HepG2 (cell line): ENCODE measurements around the gene ABCA3. TPM values are rescaled to one million over a fixed set of nuclear protein-coding genes. Genes with fewer than 3 reads are reported as not detected.

ENCODE experiments used
- BCLAF1 ChIP-seq: fragments of 450-650 bp; IDR thresholded peaks from 2 replicates; pipeline ENCODE4 v1.6.1; 2017; ENCODE audit warnings: mild to moderate bottlenecking
- DNMT1 ChIP-seq: sonication (generic); formaldehyde crosslinking; IDR thresholded peaks from 2 replicates; pipeline ENCODE4 v1.5.1; 2020; ENCODE audit warnings: mild to moderate bottlenecking, missing genetic modification reagents
- GATAD2A ChIP-seq: IDR thresholded peaks from 2 replicates; pipeline ENCODE4 v1.6.1; 2016
- MAZ ChIP-seq, 2 experiments: sonication (generic) in 1 of 2; formaldehyde crosslinking in 1 of 2; IDR thresholded peaks; 2 replicates each; pipeline versions ENCODE4 v1.5.0 to v1.6.1; 2012 to 2020; ENCODE audit warnings: low read depth in 2 of 2, mild to moderate bottlenecking in 2 of 2, borderline replicate concordance in 1 of 2, improper control_type of control experiment in 1 of 2, low read length in 1 of 2, missing genetic modification reagents in 1 of 2, moderate library complexity in 1 of 2
- NFIB ChIP-seq: sonication (generic); formaldehyde crosslinking; IDR thresholded peaks from 2 replicates; pipeline ENCODE4 v1.9.0; 2021; ENCODE audit warnings: missing genetic modification reagents, mild to moderate bottlenecking, borderline replicate concordance
- PAXIP1 ChIP-seq: sonication (generic); formaldehyde crosslinking; conservative IDR thresholded peaks from 2 replicates; pipeline ENCODE4 v1.4.0; 2020; ENCODE audit warnings: mild to moderate bottlenecking, missing genetic modification reagents, moderate library complexity
- REXO4 ChIP-seq: sonication (generic); formaldehyde crosslinking; IDR thresholded peaks from 2 replicates; pipeline ENCODE4 v1.8.0; 2022; ENCODE audit warnings: missing genetic modification reagents, mild to moderate bottlenecking, borderline replicate concordance
- RFX3 ChIP-seq: IDR thresholded peaks from 2 replicates; pipeline ENCODE4 v1.6.1; 2016; ENCODE audit warnings: missing biosample characterization, missing genetic modification reagents
- TERF1 ChIP-seq: sonication (generic); formaldehyde crosslinking; IDR thresholded peaks from 2 replicates; pipeline ENCODE4 v1.8.0; 2022; ENCODE audit warnings: mild to moderate bottlenecking, missing genetic modification reagents, moderate library complexity
- ZBTB49 ChIP-seq: sonication (generic); formaldehyde crosslinking; IDR thresholded peaks from 2 replicates; pipeline ENCODE4 v1.4.0; 2020; ENCODE audit warnings: missing genetic modification reagents, borderline replicate concordance
- ZFP36L1 ChIP-seq: sonication (generic); formaldehyde crosslinking; IDR thresholded peaks from 2 replicates; pipeline ENCODE4 v1.8.0; 2022; ENCODE audit warnings: mild to moderate bottlenecking, missing genetic modification reagents, moderate library complexity
- ZNF251 ChIP-seq: sonication (generic); formaldehyde crosslinking; IDR thresholded peaks from 2 replicates; pipeline ENCODE4 v1.9.0; 2021; ENCODE audit warnings: mild to moderate bottlenecking, missing genetic modification reagents
- ZNF547 ChIP-seq: sonication (generic); formaldehyde crosslinking; IDR thresholded peaks from 2 replicates; pipeline ENCODE4 v1.5.1; 2020; ENCODE audit warnings: mild to moderate bottlenecking, missing genetic modification reagents
- ZNF639 ChIP-seq: conservative IDR thresholded peaks from 2 replicates; pipeline ENCODE4 v1.6.1; 2018; ENCODE audit warnings: missing genetic modification reagents
- ZNF878 ChIP-seq: sonication (generic); formaldehyde crosslinking; IDR thresholded peaks from 2 replicates; pipeline ENCODE4 v1.8.1; 2023; ENCODE audit warnings: mild to moderate bottlenecking, missing genetic modification reagents, moderate library complexity
- ZSCAN21 ChIP-seq: sonication (generic); formaldehyde crosslinking; IDR thresholded peaks from 2 replicates; pipeline ENCODE4 v1.8.0; 2022; ENCODE audit warnings: mild to moderate bottlenecking, missing genetic modification reagents, moderate library complexity, borderline replicate concordance
- polyA plus RNA-seq, 8 experiments: library from polyadenylated mRNA; depleted of rRNA in 3 of 8; stranded (reverse) in 7 of 8; unstranded in 1 of 8; fragments of >200 nt; fragmentation: Illumina TruSeq in 4 of 8; extraction: Trizol in 4 of 8; gene quantifications; 2 replicates each; pipeline versions ENCODE4 v1.2.1 to v1.2.3, GENCODE V29; 2011 to 2016; ENCODE audit warnings: low read depth in 4 of 8, missing spikeins in 1 of 8, mixed read lengths in 1 of 8; ENCODE audit not compliant: insufficient read depth in 1 of 8
- total RNA-seq, 5 experiments: library from RNA; depleted of rRNA; stranded (reverse); fragments of >200 nt; fragmentation: Illumina TruSeq; extraction: Trizol; gene quantifications; 2 replicates each; pipeline ENCODE4 v1.2.3, GENCODE V29; 2016; ENCODE audit warnings: low read depth in 1 of 5

ABCA3 gene
- total and polyA plus RNA-seq, 2 of the 13 experiments (the other 11 are each of a cell fraction or from before 2014, with no cell fraction given) = 0.60 to 1.5 TPM

GRCh38 chr16:2251296-2252111 lies 89.0 kb downstream of the ABCA3 start, which contains the start of gene ECI1 (continued):
- TF ChIP-seq BCLAF1 = no peak
- 0 out of 2 replicates have a peak, but pooled peaks have one; percentile 52 for TF ChIP-seq NFIB (CRISPR knock-in tag)
- TF ChIP-seq TERF1 (CRISPR knock-in tag) = no peak
- peak; percentile 72 for TF ChIP-seq GATAD2A (CRISPR knock-in tag)
- TF ChIP-seq RFX3 (CRISPR knock-in tag) = no peak
- TF ChIP-seq ZNF639 = no peak
- peak; percentile 64 for TF ChIP-seq PAXIP1 (CRISPR knock-in tag)
- peak; percentile 93 for TF ChIP-seq MAZ (IDR thresholded peaks at IDR 0.05; ENCODE audit: borderline replicate concordance, low read depth, low read length)
- peak; percentile 98 for TF ChIP-seq MAZ (CRISPR knock-in tag; IDR thresholded peaks at IDR 0.05; ENCODE audit: low read depth)
- no peak for TF ChIP-seq ZNF251 (CRISPR knock-in tag)
- peak; percentile 88 for TF ChIP-seq ZNF547 (CRISPR knock-in tag)
- peak; percentile 53; the same call in 1 of the 2 replicates for TF ChIP-seq ZFP36L1 (CRISPR knock-in tag)
- TF ChIP-seq ZNF878 (CRISPR knock-in tag) = 0 out of 2 replicates have a peak, but pooled peaks have one; percentile 31
- TF ChIP-seq DNMT1 = no peak
- TF ChIP-seq REXO4 (CRISPR knock-in tag) = no peak
- peak; percentile 51; the same call in 1 of the 2 replicates for TF ChIP-seq ZSCAN21 (CRISPR knock-in tag)
- TF ChIP-seq ZBTB49 (CRISPR knock-in tag) = no peak
